ENCODE data around the gene SHISA6.

DNA sequence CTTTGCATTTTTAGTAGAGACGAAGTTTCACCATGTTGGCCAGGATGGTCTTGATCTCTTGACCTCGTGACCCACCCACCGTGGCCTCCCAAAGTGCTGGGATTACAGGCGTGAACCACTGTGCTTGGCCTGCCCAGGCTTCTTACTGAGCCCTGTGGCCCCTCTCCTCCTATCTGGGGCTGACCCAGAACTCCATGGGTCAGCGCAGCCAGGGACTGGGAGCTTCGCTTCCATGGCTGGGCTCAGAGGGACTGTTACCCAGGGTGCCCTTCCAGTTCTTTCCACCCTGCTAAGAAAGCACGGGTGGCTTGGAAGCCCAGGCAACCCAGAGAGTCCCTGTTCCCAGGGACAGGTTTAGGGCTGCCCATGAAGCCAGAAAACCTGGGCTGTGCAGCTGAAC is 28.2 kb downstream of the SHISA6 start:
- TF ChIP-seq CTCF (conservative IDR thresholded peaks at IDR 0.05; ENCODE audit: low read length), result no peak
- no peak for TF ChIP-seq EZH2phosphoT487 (IDR thresholded peaks at IDR 0.05; ENCODE audit: borderline replicate concordance, low read depth, low read length)
